HCT116 (cell line): ENCODE results near the gene PTPN1.

Experiments
- ATF3 ChIP-seq: IDR thresholded peaks from 2 replicates; pipeline ENCODE4 v1.6.1; 2012
- CBX3 ChIP-seq: IDR thresholded peaks from 2 replicates; pipeline ENCODE4 v1.6.1; 2012; ENCODE audit warnings: low read depth
- CEBPB ChIP-seq: IDR thresholded peaks from 2 replicates; pipeline ENCODE4 v1.6.1; 2012; ENCODE audit warnings: low read depth
- CTCF ChIP-seq, 3 experiments: fragments of 200-600 bp in 1 of 3; sonication (generic) in 1 of 3; IDR thresholded peaks in 2 of 3; conservative IDR thresholded peaks in 1 of 3; 2 replicates each; pipeline ENCODE4 v1.5.1; 2012 to 2017; ENCODE audit warnings: low read depth in 2 of 3, low read length in 2 of 3, antibody characterized with exemption in 1 of 3, borderline replicate concordance in 1 of 3, control low read depth in 1 of 3, mild to moderate bottlenecking in 1 of 3, mixed read lengths in 1 of 3, mixed run types in 1 of 3, moderate library complexity in 1 of 3; ENCODE audit not compliant: insufficient read depth in 1 of 3
- EZH2 ChIP-seq: fragments of 200-600 bp; sonication (generic); IDR thresholded peaks from 2 replicates; pipeline ENCODE4 v1.6.1; 2017; ENCODE audit warnings: antibody characterized with exemption, mixed run types
- POLR2A ChIP-seq: IDR thresholded peaks from 2 replicates; pipeline ENCODE4 v1.7.0; 2011; ENCODE audit warnings: borderline replicate concordance; ENCODE audit not compliant: insufficient read depth, insufficient read length; ENCODE audit errors: extremely low read depth
- POLR2AphosphoS5 ChIP-seq: IDR thresholded peaks from 2 replicates; pipeline ENCODE4 v1.6.1; 2011; ENCODE audit warnings: mild to moderate bottlenecking, low read depth, low read length, moderate library complexity
- RAD21 ChIP-seq: IDR thresholded peaks from 2 replicates; pipeline ENCODE4 v1.6.1; 2012; ENCODE audit warnings: low read depth, mild to moderate bottlenecking
- YY1 ChIP-seq: IDR thresholded peaks from 2 replicates; pipeline ENCODE4 v1.6.1; 2011; ENCODE audit warnings: low read length, low read depth, moderate library complexity, mild to moderate bottlenecking; ENCODE audit not compliant: insufficient replicate concordance; ENCODE audit errors: extremely low read depth
- ZBTB33 ChIP-seq: IDR thresholded peaks from 2 replicates; pipeline ENCODE4 v1.6.1; 2011; ENCODE audit warnings: mild to moderate bottlenecking, low read length, moderate library complexity; ENCODE audit not compliant: insufficient replicate concordance; ENCODE audit errors: extremely low read depth

GRCh38 chr20:50537546-50538201, 27.5 kb downstream of the PTPN1 start:
- TF ChIP-seq CTCF (IDR thresholded peaks at IDR 0.05 in 2 of 3, conservative IDR thresholded peaks at IDR 0.05 in 1 of 3; ENCODE audit: borderline replicate concordance in 1 of 3, insufficient read depth in 1 of 3, low read depth in 2 of 3, low read length in 2 of 3): no peak
- no peak for TF ChIP-seq POLR2A
- TF ChIP-seq POLR2AphosphoS5: no peak
- no peak for TF ChIP-seq CBX3
- TF ChIP-seq YY1: no peak
- no peak for TF ChIP-seq CEBPB
- TF ChIP-seq EZH2: no peak
- TF ChIP-seq ZBTB33: no peak
- TF ChIP-seq RAD21: no peak
- TF ChIP-seq ATF3: no peak
